DND-41 (cell line): ENCODE results near the gene MAML3.

Experiments
- EZH2 ChIP-seq: IDR thresholded peaks from 3 replicates; pipeline ENCODE4 v1.6.1; 2012; ENCODE audit warnings: borderline replicate concordance, low read depth, mild to moderate bottlenecking, moderate library complexity, low read length, inconsistent platforms; ENCODE audit not compliant: severe bottlenecking
- TF ChIP-seq, protein P1 (sequence below): IDR thresholded peaks from 2 replicates; pipeline ENCODE4 v1.5.1; 2012; ENCODE audit warnings: borderline replicate concordance, low read length, moderate library complexity, mild to moderate bottlenecking; ENCODE audit not compliant: poor library complexity, severe bottlenecking; ENCODE audit errors: extremely low read depth

DNA sequence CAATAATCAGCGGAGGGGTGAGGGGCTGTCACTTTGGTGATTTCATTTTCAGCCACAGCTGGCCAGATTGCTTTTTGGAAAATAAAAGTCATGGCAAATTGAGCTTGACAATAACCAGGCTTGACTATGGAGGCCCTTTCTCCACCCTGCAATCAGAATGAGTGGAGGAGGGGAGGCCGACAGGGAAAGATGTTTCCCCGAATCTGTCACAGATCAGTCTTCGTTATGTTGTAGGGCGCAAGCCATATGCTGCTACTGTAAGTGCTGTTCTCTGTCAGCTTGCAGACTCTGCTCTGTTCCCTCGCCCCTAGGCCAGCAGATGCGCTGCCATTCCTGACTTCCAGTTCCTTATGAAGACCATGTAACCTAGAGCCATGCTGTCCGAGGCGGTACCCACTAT is 374.3 kb downstream of the MAML3 start:
- TF ChIP-seq EZH2 = no peak
- TF ChIP-seq, protein P1, sequence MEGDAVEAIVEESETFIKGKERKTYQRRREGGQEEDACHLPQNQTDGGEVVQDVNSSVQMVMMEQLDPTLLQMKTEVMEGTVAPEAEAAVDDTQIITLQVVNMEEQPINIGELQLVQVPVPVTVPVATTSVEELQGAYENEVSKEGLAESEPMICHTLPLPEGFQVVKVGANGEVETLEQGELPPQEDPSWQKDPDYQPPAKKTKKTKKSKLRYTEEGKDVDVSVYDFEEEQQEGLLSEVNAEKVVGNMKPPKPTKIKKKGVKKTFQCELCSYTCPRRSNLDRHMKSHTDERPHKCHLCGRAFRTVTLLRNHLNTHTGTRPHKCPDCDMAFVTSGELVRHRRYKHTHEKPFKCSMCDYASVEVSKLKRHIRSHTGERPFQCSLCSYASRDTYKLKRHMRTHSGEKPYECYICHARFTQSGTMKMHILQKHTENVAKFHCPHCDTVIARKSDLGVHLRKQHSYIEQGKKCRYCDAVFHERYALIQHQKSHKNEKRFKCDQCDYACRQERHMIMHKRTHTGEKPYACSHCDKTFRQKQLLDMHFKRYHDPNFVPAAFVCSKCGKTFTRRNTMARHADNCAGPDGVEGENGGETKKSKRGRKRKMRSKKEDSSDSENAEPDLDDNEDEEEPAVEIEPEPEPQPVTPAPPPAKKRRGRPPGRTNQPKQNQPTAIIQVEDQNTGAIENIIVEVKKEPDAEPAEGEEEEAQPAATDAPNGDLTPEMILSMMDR = no peak
